C1 segment of cervical spinal cord (tissue), 14 donors: ENCODE data around the gene URB1.
A peak's percentile ranks its signal among the peaks of the same experiment; 100 is the strongest.
"Not testable (repeated sequence)": the region's sequence is repeated elsewhere in the genome, so short reads cannot be mapped to it uniquely, and the experiment has no call there.

Source experiments
- DNase-seq, 14 donors: peaks; one replicate each; lab custom pipeline; 2025; lab: John Stamatoyannopoulos, UW

Gene URB1

GRCh38 chr21:32319012-32319411 is 73.8 kb downstream of the URB1 start:
- DNase-seq: no peak

- DNase-seq: no peak
These were observed 75.1 kb downstream of the URB1 start for GRCh38 chr21:32317726-32318125.

- DNase-seq: no peak
These were observed 76.2 kb downstream of the URB1 start for GRCh38 chr21:32316361-32317215.

- DNase-seq: no peak
These were observed 77.1 kb downstream of the URB1 start for GRCh38 chr21:32315511-32316281.

GRCh38 chr21:32314806-32315205 is 78.0 kb downstream of the URB1 start:
- DNase-seq: no peak

GRCh38 chr21:32312976-32313375 is 79.8 kb downstream of the URB1 start:
- no peak for DNase-seq

GRCh38 chr21:32312326-32312725 is 80.5 kb downstream of the URB1 start:
- DNase-seq: peak in 3 of 14 donors; percentile 19 to 25 (median 21)

GRCh38 chr21:32311621-32312020 is 81.2 kb downstream of the URB1 start:
- DNase-seq: no peak

GRCh38 chr21:32310976-32311375 is 81.8 kb downstream of the URB1 start:
- DNase-seq: not testable (repeated sequence)

GRCh38 chr21:32309906-32310460 is 82.8 kb downstream of the URB1 start:
- no peak for DNase-seq

GRCh38 chr21:32308696-32309095 is 84.1 kb downstream of the URB1 start:
- DNase-seq: no peak

- no peak for DNase-seq
These were observed 85.1 kb downstream of the URB1 start for GRCh38 chr21:32307706-32308105.

- DNase-seq: peak in 13 of 14 donors; percentile 11 to 88 (median 59)
These were observed 86.6 kb downstream of the URB1 start for GRCh38 chr21:32306021-32306780.

GRCh38 chr21:32304998-32305397 is 87.8 kb downstream of the URB1 start:
- DNase-seq: no peak

GRCh38 chr21:32303385-32303784 is 89.4 kb downstream of the URB1 start:
- no peak for DNase-seq

- no peak for DNase-seq
These were observed 90.3 kb downstream of the URB1 start for GRCh38 chr21:32302560-32302959.

- no peak for DNase-seq
These were observed 91.2 kb downstream of the URB1 start for GRCh38 chr21:32301596-32301995.

- no peak for DNase-seq
These were observed 92.6 kb downstream of the URB1 start for GRCh38 chr21:32300117-32300681.

GRCh38 chr21:32299695-32300094 is 93.1 kb downstream of the URB1 start:
- no peak for DNase-seq

GRCh38 chr21:32298658-32299081 is 94.1 kb downstream of the URB1 start, which contains the start of gene MRAP:
MRAP (plus strand) TSS chr21:32298855; CDS start chr21:32298972, 117 bp downstream.
- peak in 1 of 14 donors; percentile 82 for DNase-seq

GRCh38 chr21:32298148-32298559 is 94.7 kb downstream of the URB1 start:
- DNase-seq: no peak
